WTC11 (cell line): Measurements from ENCODE around the gene FREM2.

Experiments used
- CREB1 ChIP-seq: sonication (generic); formaldehyde crosslinking; IDR thresholded peaks from 2 replicates; pipeline ENCODE4 v1.8.0; 2023; ENCODE audit warnings: mild to moderate bottlenecking, missing genetic modification reagents
- CTCF ChIP-seq: fragments of 200-600 bp; IDR thresholded peaks from 2 replicates; pipeline ENCODE4 v1.8.0; 2022; ENCODE audit warnings: antibody characterized with exemption
- FOXP1 ChIP-seq: sonication (generic); formaldehyde crosslinking; IDR thresholded peaks from 2 replicates; pipeline ENCODE4 v1.8.0; 2022; ENCODE audit warnings: missing genetic modification reagents, mild to moderate bottlenecking, moderate library complexity, borderline replicate concordance
- IRF2 ChIP-seq: sonication (generic); formaldehyde crosslinking; IDR thresholded peaks from 2 replicates; pipeline ENCODE4 v1.8.0; 2022; ENCODE audit warnings: low read depth, missing genetic modification reagents, borderline replicate concordance
- MLX ChIP-seq: sonication (generic); formaldehyde crosslinking; IDR thresholded peaks from 2 replicates; pipeline ENCODE4 v1.8.1; 2023; ENCODE audit warnings: mild to moderate bottlenecking, missing genetic modification reagents, moderate library complexity
- NR2C2 ChIP-seq: sonication (generic); formaldehyde crosslinking; IDR thresholded peaks from 2 replicates; pipeline ENCODE4 v1.8.0; 2022; ENCODE audit warnings: mild to moderate bottlenecking, missing genetic modification reagents
- TEAD4 ChIP-seq: sonication (generic); formaldehyde crosslinking; IDR thresholded peaks from 2 replicates; pipeline ENCODE4 v1.8.0; 2022; ENCODE audit warnings: mild to moderate bottlenecking, missing genetic modification reagents
- USF1 ChIP-seq: sonication (generic); formaldehyde crosslinking; IDR thresholded peaks from 2 replicates; pipeline ENCODE4 v1.8.0; 2022; ENCODE audit warnings: mild to moderate bottlenecking, missing genetic modification reagents
- ZBTB21 ChIP-seq: sonication (generic); formaldehyde crosslinking; IDR thresholded peaks from 2 replicates; pipeline ENCODE4 v1.8.1; 2023; ENCODE audit warnings: mild to moderate bottlenecking, missing genetic modification reagents, borderline replicate concordance
- ZNF121 ChIP-seq: sonication (generic); formaldehyde crosslinking; IDR thresholded peaks from 2 replicates; pipeline ENCODE4 v1.8.0; 2023; ENCODE audit warnings: missing genetic modification reagents
- ZNF263 ChIP-seq: sonication (generic); formaldehyde crosslinking; IDR thresholded peaks from 2 replicates; pipeline ENCODE4 v1.8.1; 2022; ENCODE audit warnings: low read depth, mild to moderate bottlenecking, moderate library complexity, missing genetic modification reagents
- ZNF671 ChIP-seq: fragments of 250-450 bp; sonication (Bioruptor Pico); IDR thresholded peaks from 2 replicates; pipeline ENCODE4 v1.8.0; 2021; ENCODE audit warnings: mild to moderate bottlenecking
- TF ChIP-seq, protein P1 (sequence below): sonication (generic); formaldehyde crosslinking; IDR thresholded peaks from 2 replicates; pipeline ENCODE4 v1.8.1; 2022; ENCODE audit warnings: low read depth, mild to moderate bottlenecking, moderate library complexity, missing genetic modification reagents, borderline replicate concordance
- TF ChIP-seq, protein P2 (sequence below): sonication (generic); formaldehyde crosslinking; IDR thresholded peaks from 2 replicates; pipeline ENCODE4 v1.8.0; 2022; ENCODE audit warnings: mild to moderate bottlenecking, missing genetic modification reagents

- TF ChIP-seq ZBTB21 (CRISPR knock-in tag) (no peak), CTCF (no peak), MLX (CRISPR knock-in tag) (no peak), TEAD4 (CRISPR knock-in tag) (no peak), NR2C2 (no peak), FOXP1 (no peak), IRF2 (CRISPR knock-in tag) (no peak), ZNF671 (CRISPR knock-in tag) (no peak), ZNF121 (CRISPR knock-in tag) (no peak), USF1 (CRISPR knock-in tag) (no peak), ZNF263 (CRISPR knock-in tag) (no peak), CREB1 (CRISPR knock-in tag) (no peak)
- TF ChIP-seq, protein P1, sequence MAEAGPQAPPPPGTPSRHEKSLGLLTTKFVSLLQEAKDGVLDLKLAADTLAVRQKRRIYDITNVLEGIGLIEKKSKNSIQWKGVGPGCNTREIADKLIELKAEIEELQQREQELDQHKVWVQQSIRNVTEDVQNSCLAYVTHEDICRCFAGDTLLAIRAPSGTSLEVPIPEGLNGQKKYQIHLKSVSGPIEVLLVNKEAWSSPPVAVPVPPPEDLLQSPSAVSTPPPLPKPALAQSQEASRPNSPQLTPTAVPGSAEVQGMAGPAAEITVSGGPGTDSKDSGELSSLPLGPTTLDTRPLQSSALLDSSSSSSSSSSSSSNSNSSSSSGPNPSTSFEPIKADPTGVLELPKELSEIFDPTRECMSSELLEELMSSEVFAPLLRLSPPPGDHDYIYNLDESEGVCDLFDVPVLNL = no peak
- TF ChIP-seq, protein P2, sequence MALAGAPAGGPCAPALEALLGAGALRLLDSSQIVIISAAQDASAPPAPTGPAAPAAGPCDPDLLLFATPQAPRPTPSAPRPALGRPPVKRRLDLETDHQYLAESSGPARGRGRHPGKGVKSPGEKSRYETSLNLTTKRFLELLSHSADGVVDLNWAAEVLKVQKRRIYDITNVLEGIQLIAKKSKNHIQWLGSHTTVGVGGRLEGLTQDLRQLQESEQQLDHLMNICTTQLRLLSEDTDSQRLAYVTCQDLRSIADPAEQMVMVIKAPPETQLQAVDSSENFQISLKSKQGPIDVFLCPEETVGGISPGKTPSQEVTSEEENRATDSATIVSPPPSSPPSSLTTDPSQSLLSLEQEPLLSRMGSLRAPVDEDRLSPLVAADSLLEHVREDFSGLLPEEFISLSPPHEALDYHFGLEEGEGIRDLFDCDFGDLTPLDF (CRISPR knock-in tag) = no peak
These were observed 181.5 kb downstream of the FREM2 start for GRCh38 chr13:38868399-38868798.
